HG02981 (cell line): Measurements from ENCODE around the gene SPEF1.
"Not testable (repeated sequence)": the region's sequence is repeated elsewhere in the genome, so short reads cannot be mapped to it uniquely, and the experiment has no call there.

ENCODE experiments used
- ATAC-seq: cut with Tn5 transposase; IDR thresholded peaks from one replicate; pipeline ENCODE4 v1.9.1; 2021; ENCODE audit warnings: mild to moderate bottlenecking, moderate library complexity; ENCODE audit not compliant: unreplicated experiment

Gene SPEF1

DNA sequence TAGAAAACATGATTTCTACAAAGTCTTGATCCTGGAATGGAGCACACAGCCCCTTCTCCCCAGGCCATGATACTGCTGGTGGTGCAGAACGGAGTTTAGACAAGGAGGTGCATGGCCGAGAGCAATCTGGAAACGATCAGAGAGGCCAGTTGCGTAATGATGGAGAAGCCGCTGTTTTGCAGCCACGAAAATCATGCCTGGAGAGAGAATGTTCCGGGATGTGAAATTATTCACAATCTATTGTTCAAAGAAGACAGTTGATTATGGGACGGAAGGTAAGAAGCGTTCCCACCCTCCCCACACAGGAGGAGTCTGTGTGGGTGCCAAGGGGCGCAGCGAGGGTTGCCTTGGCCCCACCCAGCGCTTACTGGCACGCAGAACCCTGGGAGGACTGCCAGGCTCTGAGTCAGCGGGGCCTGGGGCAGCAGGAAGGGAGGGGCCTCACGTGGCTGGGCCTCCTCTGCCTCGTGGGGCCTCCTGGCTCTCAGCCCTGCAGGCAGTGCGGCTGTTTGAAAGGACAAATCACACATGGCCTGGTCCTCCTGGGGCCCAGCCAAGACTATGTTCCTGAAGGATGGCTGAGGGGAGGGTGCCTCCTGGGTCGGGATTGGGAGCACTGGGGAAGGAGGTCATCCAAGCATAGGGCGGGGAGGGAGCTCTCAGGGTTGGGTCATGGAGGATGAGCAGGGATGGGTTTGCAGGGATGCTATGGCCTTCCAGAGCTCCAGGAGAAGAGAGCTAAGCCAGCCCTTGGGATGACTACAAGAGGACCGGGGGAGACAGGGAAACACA lies 30.4 kb upstream of the SPEF1 start:
- no peak for ATAC-seq

DNA sequence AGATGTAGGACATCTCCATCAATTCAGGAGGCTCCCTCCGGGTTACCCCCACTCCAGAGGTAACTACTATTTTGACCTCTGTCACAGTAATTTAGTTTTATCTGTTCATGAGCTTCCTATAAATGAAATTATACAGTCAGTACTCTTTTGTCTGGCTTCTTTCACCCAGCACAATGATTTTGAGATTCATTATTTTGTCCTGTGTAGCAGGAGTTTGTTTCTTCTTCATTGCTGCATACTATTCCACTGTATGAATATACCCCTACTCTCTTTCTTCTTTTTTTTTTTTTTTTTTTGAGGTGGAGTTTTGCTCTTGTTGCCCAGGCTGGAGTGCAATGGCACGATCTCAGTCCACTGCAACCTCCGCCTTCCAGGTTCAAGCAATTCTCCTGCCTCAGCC lies 27.3 kb upstream of the SPEF1 start:
- no peak for ATAC-seq

DNA sequence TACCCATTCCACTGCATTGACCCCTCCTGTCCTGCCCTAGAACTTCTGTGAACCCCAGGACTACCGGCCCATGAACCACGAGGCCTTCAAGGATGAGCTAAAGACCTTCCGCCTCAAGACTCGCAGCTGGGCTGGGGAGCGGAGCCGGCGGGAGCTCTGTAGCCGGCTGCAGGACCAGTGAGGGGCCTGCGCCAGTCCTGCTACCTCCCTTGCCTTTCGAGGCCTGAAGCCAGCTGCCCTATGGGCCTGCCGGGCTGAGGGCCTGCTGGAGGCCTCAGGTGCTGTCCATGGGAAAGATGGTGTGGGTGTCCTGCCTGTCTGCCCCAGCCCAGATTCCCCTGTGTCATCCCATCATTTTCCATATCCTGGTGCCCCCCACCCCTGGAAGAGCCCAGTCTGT lies 23.5 kb upstream of the SPEF1 start:
- no peak for ATAC-seq

DNA sequence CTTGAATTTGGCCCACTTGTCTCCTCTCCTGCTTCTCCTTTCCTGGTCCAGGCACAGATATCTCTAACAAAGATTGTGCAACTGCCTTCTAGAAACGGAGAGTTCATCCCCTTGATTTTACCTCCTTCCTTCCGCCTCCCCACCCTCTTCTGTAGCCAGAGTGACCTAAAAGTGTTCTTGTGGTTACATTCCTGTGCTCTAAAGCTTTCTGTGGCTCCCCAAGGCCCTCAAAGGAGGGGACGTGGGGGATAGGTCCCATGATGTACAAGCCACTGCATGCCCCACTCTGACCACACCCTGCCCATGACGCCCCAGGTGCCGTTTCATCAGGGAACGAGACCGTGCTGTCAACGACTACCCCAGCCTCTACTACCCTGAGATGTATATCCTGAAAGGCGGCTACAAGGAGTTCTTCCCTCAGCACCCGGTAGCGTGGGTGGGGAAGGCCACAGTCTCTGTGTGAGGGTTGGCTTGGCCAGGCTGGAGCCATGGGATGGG lies 23.1 kb upstream of the SPEF1 start:
- ATAC-seq: no peak

DNA sequence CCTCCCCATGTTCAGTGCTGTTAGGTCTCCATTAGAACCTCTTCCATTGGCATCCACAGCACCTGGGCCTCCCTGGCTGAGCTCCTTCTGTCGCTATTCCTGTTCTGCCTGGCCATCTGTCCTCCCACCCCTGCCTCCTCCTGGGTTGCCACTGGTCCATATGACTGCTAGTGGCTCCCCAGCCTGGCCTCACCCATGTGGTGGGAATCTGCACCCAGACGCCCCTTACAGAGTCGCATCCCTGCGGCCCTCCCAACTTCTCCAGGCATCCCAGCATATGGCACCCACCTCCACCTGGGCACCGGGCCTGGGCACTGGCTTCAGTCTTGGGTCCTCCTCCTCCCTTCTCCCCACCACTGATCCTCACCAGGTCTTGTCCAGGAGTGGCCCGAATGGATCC lies 22.6 kb upstream of the SPEF1 start:
- ATAC-seq: no peak

DNA sequence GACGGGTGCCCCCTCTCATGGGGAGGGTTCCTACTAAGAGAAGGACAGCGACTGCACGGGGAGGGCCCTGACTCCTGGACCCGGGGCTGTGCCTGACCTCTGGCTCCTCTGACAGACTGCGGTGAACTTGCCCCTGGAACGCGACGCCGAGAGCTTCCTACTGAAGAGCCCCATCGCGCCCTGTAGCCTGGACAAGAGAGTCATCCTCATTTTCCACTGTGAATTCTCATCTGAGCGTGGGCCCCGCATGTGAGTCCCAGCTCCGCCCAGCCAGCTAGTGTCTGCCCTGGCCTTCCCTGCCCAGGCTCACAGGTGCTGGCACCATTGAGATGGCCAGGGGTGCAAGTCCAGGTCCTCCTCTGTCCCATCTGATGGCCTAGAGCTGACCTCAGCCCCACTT lies 22.0 kb upstream of the SPEF1 start:
- ATAC-seq: no peak

DNA sequence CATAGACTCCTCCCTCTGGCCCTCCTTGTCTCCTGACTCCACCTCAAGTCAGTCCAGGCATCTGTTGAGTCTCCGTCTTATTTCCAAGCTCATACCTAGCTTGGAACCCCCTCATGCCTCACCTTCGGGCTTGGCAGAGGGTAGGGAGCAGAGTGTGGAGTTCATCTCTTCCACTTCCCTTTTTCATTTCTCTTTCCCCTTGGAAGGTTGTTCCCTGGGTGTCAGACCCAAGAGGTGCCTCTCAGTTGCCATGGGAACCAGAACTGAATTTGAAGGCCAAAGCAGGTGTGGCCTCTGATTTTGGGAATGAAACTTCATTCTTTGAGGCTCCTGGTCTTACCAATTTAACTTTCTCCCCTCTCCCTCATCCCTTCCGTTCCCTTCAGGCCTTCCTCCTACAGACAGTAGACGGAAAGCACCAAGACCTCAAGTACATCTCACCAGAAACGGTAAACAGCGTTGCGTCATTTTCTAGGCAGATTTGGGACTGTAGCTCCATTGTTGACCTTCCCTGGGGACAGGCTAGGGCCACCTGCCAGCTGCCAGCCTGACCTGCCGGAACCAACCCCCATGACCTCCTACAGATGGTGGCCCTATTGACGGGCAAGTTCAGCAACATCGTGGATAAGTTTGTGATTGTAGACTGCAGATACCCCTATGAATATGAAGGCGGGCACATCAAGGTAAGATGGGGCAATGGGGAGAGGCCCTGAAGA lies 21.4 kb upstream of the SPEF1 start:
- ATAC-seq: no peak

DNA sequence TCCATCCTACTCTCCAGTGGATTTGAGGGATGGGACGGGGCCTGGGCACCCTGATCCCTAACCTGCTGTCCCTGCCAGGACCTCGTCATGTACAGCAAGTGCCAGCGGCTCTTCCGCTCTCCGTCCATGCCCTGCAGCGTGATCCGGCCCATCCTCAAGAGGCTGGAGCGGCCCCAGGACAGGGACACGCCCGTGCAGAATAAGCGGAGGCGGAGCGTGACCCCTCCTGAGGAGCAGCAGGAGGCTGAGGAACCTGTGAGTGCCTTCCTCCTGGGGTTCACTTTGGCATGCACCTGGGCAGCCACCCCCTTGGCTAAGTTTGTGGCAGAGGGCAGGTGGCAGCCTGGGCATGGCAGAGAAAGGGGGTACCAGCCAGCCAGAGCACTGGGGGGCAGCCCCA lies 20.6 kb upstream of the SPEF1 start:
- no peak for ATAC-seq

DNA sequence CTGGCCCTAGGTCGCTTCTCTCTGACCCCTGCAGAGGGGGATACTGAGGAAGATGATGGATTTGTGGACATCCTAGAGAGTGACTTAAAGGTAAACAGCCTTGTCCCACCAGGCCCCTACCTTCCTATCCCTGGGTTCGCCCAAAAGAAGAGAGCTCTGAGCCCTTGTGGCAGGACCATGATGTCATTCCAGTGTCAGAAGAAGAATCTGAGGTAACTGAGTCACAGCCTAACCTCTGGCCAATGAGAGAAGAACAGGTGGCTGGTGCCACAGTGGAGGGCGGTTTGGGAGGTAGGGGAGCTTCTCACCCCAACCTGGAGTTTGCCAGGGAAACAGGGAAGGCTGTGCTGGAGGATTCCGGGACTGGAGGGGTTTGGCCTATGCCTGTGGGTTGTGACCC lies 20.1 kb upstream of the SPEF1 start:
- no peak for ATAC-seq

DNA sequence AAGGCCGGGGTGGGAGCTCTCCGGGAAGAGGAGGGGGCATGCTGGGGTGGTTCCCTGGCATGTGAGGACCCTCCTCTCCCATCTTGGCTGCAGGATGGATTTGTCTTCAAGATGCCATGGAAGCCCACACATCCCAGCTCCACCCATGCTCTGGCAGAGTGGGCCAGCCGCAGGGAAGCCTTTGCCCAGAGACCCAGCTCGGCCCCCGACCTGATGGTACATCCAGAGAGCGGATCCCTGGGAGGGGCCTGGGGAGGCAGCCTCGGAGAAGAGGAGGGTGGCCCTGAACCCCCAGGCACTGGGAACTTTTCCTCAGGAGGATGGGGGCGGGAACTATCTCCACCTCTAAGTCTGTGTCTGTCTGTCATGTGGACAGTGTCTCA lies 19.6 kb upstream of the SPEF1 start:
- ATAC-seq: no peak

DNA sequence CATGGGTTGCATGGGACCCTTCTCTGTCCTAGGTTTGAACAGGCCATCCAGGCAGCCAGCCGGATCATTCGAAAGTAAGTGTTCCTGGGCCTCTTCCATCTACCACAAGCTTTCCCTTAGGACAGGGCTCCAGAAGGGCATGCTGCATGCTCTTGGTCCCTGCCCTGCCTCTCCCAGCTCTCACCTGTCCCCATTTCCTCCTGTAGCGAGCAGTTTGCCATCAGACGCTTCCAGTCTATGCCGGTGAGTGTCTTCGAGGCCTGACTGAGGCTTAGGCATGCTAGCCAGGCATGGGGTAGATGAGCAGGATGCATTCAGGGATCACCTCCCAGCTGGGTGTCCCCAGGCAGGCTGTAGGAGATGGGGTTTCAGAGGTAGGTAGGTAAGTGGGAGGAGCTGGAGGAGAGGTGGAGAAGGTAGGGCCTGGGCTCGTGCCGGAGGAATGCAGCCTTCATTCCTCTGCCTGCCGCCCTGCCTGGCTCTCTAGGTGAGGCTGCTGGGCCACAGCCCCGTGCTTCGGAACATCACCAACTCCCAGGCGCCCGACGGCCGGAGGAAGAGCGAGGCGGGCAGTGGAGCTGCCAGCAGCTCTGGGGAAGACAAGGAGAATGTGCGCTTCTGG lies 19.1 kb upstream of the SPEF1 start:
- no peak for ATAC-seq

DNA sequence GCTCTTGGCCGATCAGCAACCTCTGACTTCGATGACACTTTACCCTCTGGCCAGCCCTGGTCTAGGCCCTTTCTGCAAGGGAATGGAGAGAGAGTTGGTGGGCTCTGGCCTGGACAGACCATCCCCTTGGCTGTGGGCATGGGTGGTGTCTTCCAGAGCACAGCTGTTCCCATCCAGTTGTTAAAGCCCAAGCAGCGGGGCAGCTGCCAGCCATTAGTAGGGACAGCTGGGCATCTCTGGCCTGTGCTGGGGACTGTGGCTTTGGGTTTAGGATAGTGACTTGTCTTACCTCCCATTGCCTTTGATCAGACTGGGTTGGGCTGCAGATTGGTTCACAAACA lies 17.6 kb upstream of the SPEF1 start:
- ATAC-seq: no peak

DNA sequence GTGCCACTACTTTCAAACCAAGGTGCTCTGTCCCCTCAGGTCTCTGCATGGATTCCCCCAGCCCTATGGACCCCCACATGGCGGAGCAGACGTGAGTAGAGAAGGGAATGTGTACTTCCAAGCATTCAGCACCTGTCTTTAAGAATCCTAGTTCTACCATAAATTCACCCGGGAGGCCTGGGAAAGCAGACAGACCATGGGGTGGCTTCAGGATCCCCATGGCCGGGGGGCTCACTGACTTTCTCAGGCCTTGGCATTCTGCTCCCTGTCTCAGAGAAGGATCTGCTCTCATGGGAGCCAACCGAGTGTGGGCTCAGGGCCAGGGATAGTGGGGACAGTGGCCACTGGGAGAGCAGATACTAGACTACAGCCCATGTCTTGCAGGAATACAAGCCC lies 17.1 kb upstream of the SPEF1 start:
- no peak for ATAC-seq

DNA sequence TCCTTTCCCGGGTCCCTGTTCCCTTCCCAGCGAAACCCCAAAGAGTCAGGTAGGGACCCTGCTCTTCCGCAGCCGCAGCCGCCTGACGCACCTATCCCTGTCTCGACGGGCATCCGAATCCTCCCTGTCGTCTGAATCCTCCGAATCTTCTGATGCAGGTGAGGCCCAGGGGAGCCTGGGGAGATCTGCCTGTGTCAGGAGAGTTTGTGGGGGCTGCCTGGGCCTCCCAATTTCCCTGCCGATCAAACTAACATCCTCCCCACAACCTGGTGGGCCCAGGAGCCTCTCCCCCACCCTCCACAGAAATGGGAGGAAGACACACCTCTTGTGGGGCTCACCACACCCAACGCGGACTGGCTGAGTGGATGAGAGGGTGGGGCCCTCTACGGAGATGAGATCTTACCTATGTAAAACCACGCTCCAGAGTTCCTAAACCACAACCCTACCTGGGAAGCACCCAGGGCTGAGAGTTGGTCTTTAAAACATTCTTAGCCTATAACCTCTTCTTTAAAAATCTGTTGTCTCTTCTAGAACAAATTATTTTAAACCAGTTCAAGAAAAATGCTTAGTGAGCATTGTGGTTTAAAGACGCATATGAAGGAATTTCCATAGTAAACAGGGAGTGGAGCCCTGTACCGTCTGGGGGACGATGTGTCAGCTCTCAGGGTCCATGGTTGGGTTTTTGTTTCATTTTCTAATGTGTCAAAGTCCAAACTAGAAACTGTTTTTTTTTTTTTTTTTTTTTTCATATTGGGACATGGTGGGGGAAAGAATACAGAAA lies 16.5 kb upstream of the SPEF1 start:
- no peak for ATAC-seq

DNA sequence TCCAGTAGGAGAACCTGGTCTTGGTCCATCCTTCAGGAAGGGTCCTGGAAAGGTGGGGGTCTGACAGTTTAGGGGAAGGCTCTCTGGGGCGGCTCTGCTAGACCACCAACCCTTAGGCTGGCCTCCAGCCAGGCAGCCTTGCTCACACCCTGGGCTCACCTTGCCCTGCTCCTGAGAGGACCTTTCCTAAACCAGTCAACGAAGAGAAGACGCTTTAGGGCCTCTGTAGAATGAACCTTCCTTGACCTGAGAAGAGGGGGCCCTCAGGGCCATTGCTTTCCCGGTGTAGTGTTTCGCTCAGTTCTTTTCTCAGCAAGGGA lies 15.9 kb upstream of the SPEF1 start:
- ATAC-seq: no peak

DNA sequence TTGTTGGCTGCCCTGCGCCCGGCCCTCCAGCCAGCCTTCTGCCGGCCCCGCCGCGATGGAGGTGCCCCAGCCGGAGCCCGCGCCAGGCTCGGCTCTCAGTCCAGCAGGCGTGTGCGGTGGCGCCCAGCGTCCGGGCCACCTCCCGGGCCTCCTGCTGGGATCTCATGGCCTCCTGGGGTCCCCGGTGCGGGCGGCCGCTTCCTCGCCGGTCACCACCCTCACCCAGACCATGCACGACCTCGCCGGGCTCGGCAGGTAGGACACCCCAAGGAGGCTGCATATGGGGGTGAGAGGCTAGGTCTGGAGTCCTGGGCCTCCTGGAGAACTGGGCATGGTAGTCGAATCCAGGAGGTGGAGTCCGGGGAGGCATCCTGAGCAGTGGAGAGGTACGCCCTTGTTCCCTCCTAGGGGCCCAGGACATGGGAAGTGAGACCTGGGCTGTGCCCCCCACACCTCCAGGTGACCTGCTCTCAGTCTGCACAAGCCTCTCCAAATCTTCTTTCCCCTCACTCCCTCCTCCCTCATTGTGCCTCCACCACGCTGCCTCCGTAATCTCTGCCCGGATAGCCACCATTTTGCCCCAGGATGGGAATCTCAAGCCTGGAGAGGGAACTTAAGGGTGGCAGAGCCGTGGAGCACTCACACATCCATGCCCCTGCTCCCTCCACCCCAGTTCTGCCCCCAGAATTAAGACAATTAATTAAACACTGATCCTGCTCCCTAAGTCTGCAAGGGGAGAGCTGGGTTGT lies 15.4 kb upstream of the SPEF1 start:
- ATAC-seq: no peak

DNA sequence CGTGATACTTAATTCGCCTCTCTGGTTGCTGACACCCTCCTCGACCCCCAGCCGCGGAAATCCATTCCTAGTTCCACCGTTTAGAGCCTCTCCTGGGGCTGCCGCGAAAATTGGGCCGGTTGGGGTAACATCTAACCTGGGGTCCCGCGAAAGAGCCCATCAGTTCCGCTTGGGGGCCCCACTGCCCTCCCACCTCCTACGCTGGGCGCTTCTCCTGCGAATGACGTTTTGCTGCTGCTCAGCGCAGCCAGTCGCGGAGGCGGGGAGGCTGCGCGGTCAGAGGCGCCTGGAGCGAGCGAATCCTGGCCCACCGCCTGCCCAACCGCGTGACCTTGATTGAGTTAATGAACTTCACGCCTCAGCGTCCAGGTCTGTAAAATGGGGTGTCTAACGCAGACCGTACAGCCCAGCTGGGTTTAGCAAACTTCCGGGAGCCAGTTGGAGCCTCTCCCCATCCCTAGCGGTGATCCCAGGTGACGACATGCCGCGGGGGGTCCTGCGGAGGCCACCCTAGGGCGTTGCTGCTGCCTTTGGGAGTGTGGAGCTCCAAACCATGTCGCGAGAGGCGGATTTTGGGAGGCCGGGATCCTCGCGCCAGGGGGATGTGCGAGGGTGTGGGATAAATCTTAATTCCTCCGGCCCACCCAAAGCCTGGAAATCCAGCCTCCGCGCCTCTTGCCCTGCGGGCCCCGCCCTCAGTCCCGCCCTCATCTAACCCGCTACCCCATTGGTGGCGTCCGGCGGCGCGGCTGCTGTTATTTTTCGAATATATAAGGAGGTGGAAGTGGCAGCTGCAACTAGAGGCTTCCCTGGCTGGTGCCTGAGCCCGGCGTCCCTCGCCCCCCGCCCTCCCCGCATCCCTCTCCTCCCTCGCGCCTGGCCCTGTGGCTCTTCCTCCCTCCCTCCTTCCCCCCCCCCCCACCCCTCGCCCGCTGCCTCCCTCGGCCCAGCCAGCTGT lies 14.5 kb upstream of the SPEF1 start, which contains the start of gene CDC25B:
TSS of gene CDC25B (plus strand) at position 800 of the 958 bp plus-strand sequence. CDS start 222 bp downstream, outside the sequence.
- peak; percentile 53 for ATAC-seq

DNA sequence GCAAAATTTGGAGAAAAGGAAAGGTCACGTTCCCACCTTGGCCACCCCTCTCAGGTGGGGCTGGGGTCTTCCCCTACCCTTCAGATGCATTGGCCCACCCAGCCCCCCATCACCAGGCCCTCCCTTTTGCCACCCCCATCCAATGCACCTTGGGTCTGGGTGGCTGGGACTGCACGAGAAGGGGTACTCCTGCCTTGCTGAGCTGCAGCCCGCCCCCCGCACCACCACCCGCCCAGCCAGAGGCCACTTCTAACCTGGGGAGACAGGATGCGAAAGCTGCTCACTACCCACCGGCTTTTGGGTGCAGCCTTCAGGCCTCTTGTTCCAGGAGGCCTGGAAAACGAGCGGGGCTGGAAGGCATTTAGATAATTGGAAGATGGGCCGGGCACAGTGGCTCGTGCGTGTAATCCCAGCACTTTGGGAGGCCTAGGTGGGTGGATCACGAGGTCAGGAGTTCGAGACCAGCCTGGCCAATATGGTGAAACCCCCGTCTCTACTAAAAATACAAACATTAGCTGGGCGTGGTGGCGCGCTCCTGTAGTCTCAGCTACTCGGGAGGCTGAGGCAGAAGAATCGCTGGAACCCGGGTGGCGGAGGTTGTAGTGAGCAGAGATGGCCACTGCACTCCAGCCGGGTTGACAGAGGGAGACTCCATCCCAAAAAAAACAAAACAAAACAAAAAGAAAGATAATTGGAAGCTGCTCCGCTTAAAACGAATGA lies 13.6 kb upstream of the SPEF1 start:
- no peak for ATAC-seq

DNA sequence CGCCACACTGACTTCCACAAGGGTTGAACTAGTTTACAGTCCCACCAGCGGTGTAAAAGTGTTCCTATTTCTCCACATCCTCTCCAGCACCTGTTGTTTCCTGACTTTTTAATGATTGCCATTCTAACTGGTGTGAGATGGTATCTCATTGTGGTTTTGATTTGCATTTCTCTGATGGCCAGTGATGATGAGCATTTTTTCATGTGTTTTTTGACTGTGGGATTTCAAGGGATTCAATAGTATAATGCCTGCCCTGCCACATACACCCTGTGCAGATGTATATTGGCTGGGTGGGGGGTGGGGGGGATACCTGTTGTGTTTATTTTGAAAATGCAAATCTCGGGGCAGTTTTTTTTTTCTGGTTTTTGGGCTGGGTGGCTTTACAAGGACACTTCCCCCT lies 12.9 kb upstream of the SPEF1 start:
- not testable (repeated sequence) for ATAC-seq
